Mammary epithelial cell (primary cell): Measurements from ENCODE around the gene ABTB2.

ENCODE experiments used
- CTCF ChIP-seq, 2 donors: IDR thresholded peaks in 1 of 2; conservative IDR thresholded peaks in 1 of 2; 2 replicates each; pipeline ENCODE4 v1.5.1; 2011 to 2012; ENCODE audit warnings: inconsistent platforms in 2 of 2, low read length in 2 of 2, mild to moderate bottlenecking in 2 of 2, control low read depth in 1 of 2, low read depth in 1 of 2; ENCODE audit not compliant: insufficient read depth in 1 of 2; ENCODE audit errors: extremely low read depth in 1 of 2
- EZH2 ChIP-seq: IDR thresholded peaks from 2 replicates; pipeline ENCODE4 v1.6.1; 2012; ENCODE audit warnings: low read length, inconsistent platforms, borderline replicate concordance

- TF ChIP-seq EZH2 (no peak), CTCF (conservative IDR thresholded peaks at IDR 0.05 in 1 of 2, IDR thresholded peaks at IDR 0.05 in 1 of 2; ENCODE audit: extremely low read depth in 1 of 2, insufficient read depth in 1 of 2, low read depth in 1 of 2, low read length in 2 of 2) (no peak)
These were observed 106.8 kb downstream of the ABTB2 start for GRCh38 chr11:34250732-34251588.
